Measurements from ENCODE around the gene NR6A1.

- no peak for TF ChIP-seq CTCF (IDR thresholded peaks at IDR 0.05; ENCODE audit: poor library complexity, severe bottlenecking)
- no peak for TF ChIP-seq EP300 (conservative IDR thresholded peaks at IDR 0.05; ENCODE audit: poor library complexity, severe bottlenecking)
- TF ChIP-seq TAF1 (IDR thresholded peaks at IDR 0.05; ENCODE audit: low read depth) = no peak
- TF ChIP-seq EZH2 (IDR thresholded peaks at IDR 0.05; ENCODE audit: borderline replicate concordance, insufficient read depth, low read length, poor library complexity, severe bottlenecking) = no peak
- TF ChIP-seq MXI1 (conservative IDR thresholded peaks at IDR 0.05; ENCODE audit: poor library complexity, severe bottlenecking) = no peak
- no peak for TF ChIP-seq POLR2AphosphoS5 (IDR thresholded peaks at IDR 0.05)
- no peak for TF ChIP-seq RAD21 (conservative IDR thresholded peaks at IDR 0.05)
- no peak for TF ChIP-seq REST (IDR thresholded peaks at IDR 0.05; ENCODE audit: borderline replicate concordance)
- no peak for TF ChIP-seq SMC3 (conservative IDR thresholded peaks at IDR 0.05; ENCODE audit: poor library complexity)
Measured at GRCh38 chr9:124479947-124480620, 291.0 kb downstream of the NR6A1 start.
